A549 (cell line): Measurements from ENCODE around the gene TMEM117. TPM values are rescaled to one million over a fixed set of nuclear protein-coding genes. Genes with fewer than 3 reads are reported as not detected.

ENCODE experiments used
- ATAC-seq, 2 experiments: fragments of 200-7000 bp in 1 of 2; fragments of >200 bp in 1 of 2; cut with Nextera tagmentation in 1 of 2; cut with Tn5 transposase in 1 of 2; 3 replicates each; pipeline versions ENCODE4 v1.8.0 to v1.9.1; 2018 to 2020; ENCODE audit warnings: mild to moderate bottlenecking in 1 of 2, moderate library complexity in 1 of 2
- CTCF ChIA-PET: fragments of 300-600 bp; sonication (Branson Sonifier 250); formaldehyde crosslinking; extraction: SDS; loops from one replicate; lab custom pipeline; 2021; ENCODE audit warnings: antibody characterized with exemption, inconsistent platforms; lab: Yijun Ruan, JAX
- POLR2A ChIA-PET: fragments of 350-600 bp; formaldehyde crosslinking; extraction: SDS; loops from one replicate; lab custom pipeline; 2021; ENCODE audit warnings: antibody characterized with exemption, inconsistent platforms; lab: Yijun Ruan, JAX
- DNase-seq, 2 experiments: peaks; one replicate each; pipeline versions ENCODE4 v3.0.0 to v3.0.0-alpha.2; 2011 to 2016; ENCODE audit warnings: low read depth in 1 of 2, low spot score in 1 of 2
- FAIRE-seq: peaks from 2 replicates; lab custom pipeline; 2011; peaks lifted over from hg19 to GRCh38; lab: Jason Lieb, UNC
- H3K27ac ChIP-seq, 2 experiments: fragments of >200 bp; sonication (Bioruptor Twin); formaldehyde crosslinking; 3 replicates each; pipeline ENCODE4 v1.5.1; 2016 to 2017
- H3K4me1 ChIP-seq: fragments of >200 bp; sonication (Bioruptor Twin); formaldehyde crosslinking; 3 replicates; pipeline ENCODE4 v1.6.1; 2016
- H3K4me2 ChIP-seq: fragments of >200 bp; sonication (Bioruptor Twin); formaldehyde crosslinking; 3 replicates; pipeline ENCODE4 v1.6.1; 2016
- H3K4me3 ChIP-seq: fragments of >200 bp; sonication (Bioruptor Twin); formaldehyde crosslinking; 3 replicates; pipeline ENCODE4 v1.5.1; 2016
- H3K9me3 ChIP-seq: fragments of >200 bp; sonication (Bioruptor Twin); formaldehyde crosslinking; 3 replicates; pipeline ENCODE4 v1.6.1; 2016
- EHMT2 ChIP-seq: fragments of 200-600 bp; sonication (generic); IDR thresholded peaks from 2 replicates; pipeline ENCODE4 v1.6.1; 2016; ENCODE audit warnings: antibody characterized with exemption, low read depth, mild to moderate bottlenecking, moderate library complexity
- ESRRA ChIP-seq: fragments of 150-350 bp; IDR thresholded peaks from 2 replicates; pipeline ENCODE4 v1.6.1; 2014; ENCODE audit warnings: mild to moderate bottlenecking, low read length, borderline replicate concordance
- GATA3 ChIP-seq: IDR thresholded peaks from 2 replicates; pipeline ENCODE4 v1.6.1; 2012; ENCODE audit warnings: borderline replicate concordance
- HDAC2 ChIP-seq: fragments of 200-600 bp; sonication (generic); IDR thresholded peaks from 2 replicates; pipeline ENCODE4 v1.6.1; 2016
- HOXB13 ChIP-seq: fragments of 250-450 bp; sonication (Bioruptor Pico); IDR thresholded peaks from 2 replicates; pipeline ENCODE4 v1.5.0; 2020; ENCODE audit warnings: low read depth, mild to moderate bottlenecking, moderate library complexity
- MAZ ChIP-seq: fragments of 150-350 bp; IDR thresholded peaks from 2 replicates; pipeline ENCODE4 v1.6.1; 2014; ENCODE audit warnings: antibody characterized with exemption, low read depth, low read length, borderline replicate concordance
- NFE2L2 ChIP-seq: fragments of 150-350 bp; conservative IDR thresholded peaks from 2 replicates; pipeline ENCODE4 v1.6.1; 2014; ENCODE audit warnings: low read length
- NPAS2 ChIP-seq: fragments of 250-450 bp; sonication (Bioruptor Pico); IDR thresholded peaks from 2 replicates; pipeline ENCODE4 v1.8.0; 2022; ENCODE audit warnings: mild to moderate bottlenecking, moderate library complexity, borderline replicate concordance
- RAD21 ChIP-seq, 2 experiments: fragments of >200 bp in 1 of 2; sonication (Bioruptor Twin) in 1 of 2; formaldehyde crosslinking in 1 of 2; IDR thresholded peaks in 1 of 2; conservative IDR thresholded peaks in 1 of 2; 2 replicates in 1 of 2; 3 replicates in 1 of 2; pipeline ENCODE4 v1.6.1; 2012 to 2018; ENCODE audit warnings: inconsistent platforms in 1 of 2
- REST ChIP-seq: fragments of 200-600 bp; sonication (generic); IDR thresholded peaks from 2 replicates; pipeline ENCODE4 v1.6.1; 2016; ENCODE audit warnings: antibody characterized with exemption, mild to moderate bottlenecking, moderate library complexity
- RNF2 ChIP-seq: fragments of 200-600 bp; sonication (generic); IDR thresholded peaks from 2 replicates; pipeline ENCODE4 v1.6.1; 2016; ENCODE audit warnings: low read depth, mild to moderate bottlenecking, antibody characterized with exemption, moderate library complexity, borderline replicate concordance
- TP53 ChIP-seq: fragments of 250-450 bp; sonication (Bioruptor Pico); IDR thresholded peaks from 2 replicates; pipeline ENCODE4 v1.5.0; 2021; ENCODE audit warnings: mild to moderate bottlenecking, moderate library complexity
- ZC3H11A ChIP-seq: fragments of 450-650 bp; IDR thresholded peaks from 2 replicates; pipeline ENCODE4 v1.6.1; 2014; ENCODE audit warnings: antibody characterized with exemption, mild to moderate bottlenecking
- ZFP36 ChIP-seq: fragments of 450-650 bp; IDR thresholded peaks from 2 replicates; pipeline ENCODE4 v1.6.1; 2014; ENCODE audit warnings: borderline replicate concordance; ENCODE audit not compliant: partially characterized antibody
- ZNF302 ChIP-seq: fragments of 250-450 bp; sonication (Bioruptor Pico); IDR thresholded peaks from 2 replicates; pipeline ENCODE4 v1.9.0; 2021; ENCODE audit warnings: inconsistent platforms, mild to moderate bottlenecking, moderate library complexity
- ZSCAN20 ChIP-seq: fragments of 250-450 bp; sonication (Bioruptor Pico); IDR thresholded peaks from 2 replicates; pipeline ENCODE4 v1.8.0; 2022; ENCODE audit warnings: mild to moderate bottlenecking, moderate library complexity
- WGBS: methylation state at CpG from one replicate; pipeline ENCODE4 v1.1.6; 2017; ENCODE audit errors: missing lambda C conversion rate; 5-methylcytosine and 5-hydroxymethylcytosine counted together
- polyA plus RNA-seq, 4 experiments: library from polyadenylated mRNA; depleted of rRNA in 3 of 4; stranded (reverse); fragments of >200 nt; fragmentation: RNase III in 1 of 4; extraction: RNeasy Plus Mini Kit Qiagen cat#74134 plus additional on column Dnase treatment in 1 of 4; gene quantifications; 2 replicates in 3 of 4; 3 replicates in 1 of 4; pipeline ENCODE4 v1.2.3, GENCODE V29; 2011 to 2017

Gene TMEM117
- polyA plus RNA-seq, 2 of the 4 experiments (the other 2 are of a cell fraction) = 2.1 to 4.6 TPM

DNA sequence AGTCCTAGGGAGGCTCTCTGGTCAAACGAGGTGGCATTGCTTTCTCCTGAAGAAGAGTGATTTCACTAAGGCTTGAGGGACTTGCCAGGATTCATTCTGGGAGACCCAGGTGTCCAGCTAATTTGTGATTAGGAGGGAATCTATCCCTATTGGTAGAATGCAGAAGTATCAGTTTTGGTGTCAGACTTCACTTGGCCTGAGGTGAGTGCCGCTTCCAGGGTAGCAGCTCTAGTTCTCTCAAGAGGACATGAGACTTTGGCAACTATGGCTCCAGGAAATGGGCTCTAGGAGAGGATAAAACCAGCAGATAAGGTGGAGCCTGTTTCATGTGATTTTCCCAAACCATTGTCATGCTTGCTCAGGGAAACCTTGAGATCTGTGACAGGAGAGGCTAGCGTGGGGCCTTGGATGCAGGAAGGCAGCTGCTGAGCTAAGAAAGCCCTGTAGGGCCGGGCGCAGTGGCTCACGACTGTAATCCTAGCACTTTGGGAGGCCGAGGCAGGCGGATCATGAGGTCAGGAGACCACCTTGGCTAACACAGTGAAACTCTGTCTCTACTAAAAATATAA is 11.6 kb upstream of the TMEM117 start:
- Histone ChIP-seq H3K9me3 (no peaks in the 10 kb centered on the region), H3K4me1 (no peaks in the 10 kb centered on the region), H3K4me3 (no peak overlapping the region), H3K27ac (no peak overlapping the region), H3K4me2 (no peak overlapping the region)
- WGBS = 71% methylated on average over 8 of the region's 8 CpGs
- DNase-seq (no peak), ATAC-seq (no peak), FAIRE-seq (no peak)
- ChIA-PET CTCF (interaction anchor here (0.7 to 1.6 kb wide), 4 partner anchors 9 to 1670 kb away, joined by 3 to 6 read pairs (median 4); no protein-coding TSS in a partner anchor), POLR2A (interaction anchor here (1.7 kb wide), 1 partner anchor 18 kb away, joined by 6 read pairs; the partner anchor contains the start of gene TWF1)
- TF ChIP-seq MAZ (no peak), HDAC2 (no peak), ESRRA (no peak), ZFP36 (no peak), HOXB13 (CRISPR knock-in tag) (no peak), RNF2 (no peak)
- TF ChIP-seq, all 56 proteins: peak for 0

GRCh38 chr12:43826681-43827080 is 9.2 kb upstream of the TMEM117 start:
- Histone ChIP-seq H3K4me1 (no peaks in the 10 kb centered on the region), H3K9me3 (no peaks in the 10 kb centered on the region), H3K4me2 (no peak overlapping the region)
- POLR2A ChIA-PET = interaction anchor here (0.9 kb wide), 1 partner anchor 21 kb away, joined by 5 read pairs; the partner anchor contains the start of gene TWF1
- FAIRE-seq = no peak
- DNase-seq = no peak
- 45% methylated on average over 3 of the region's 3 CpGs for WGBS
- no peak for TF ChIP-seq NFE2L2
- TF ChIP-seq ZSCAN20 (CRISPR knock-in tag) = no peak
- no peak for TF ChIP-seq ZC3H11A
- TF ChIP-seq EHMT2 = no peak
- TF ChIP-seq, all 56 proteins: peak for 0
- no peak overlapping the region for H3K4me3 ChIP-seq
- CTCF ChIA-PET = interaction anchor here (0.6 kb wide), 1 partner anchor 1114 kb away, joined by 3 read pairs; no protein-coding TSS in a partner anchor
- no peak for ATAC-seq
- H3K27ac ChIP-seq = no peak overlapping the region

DNA sequence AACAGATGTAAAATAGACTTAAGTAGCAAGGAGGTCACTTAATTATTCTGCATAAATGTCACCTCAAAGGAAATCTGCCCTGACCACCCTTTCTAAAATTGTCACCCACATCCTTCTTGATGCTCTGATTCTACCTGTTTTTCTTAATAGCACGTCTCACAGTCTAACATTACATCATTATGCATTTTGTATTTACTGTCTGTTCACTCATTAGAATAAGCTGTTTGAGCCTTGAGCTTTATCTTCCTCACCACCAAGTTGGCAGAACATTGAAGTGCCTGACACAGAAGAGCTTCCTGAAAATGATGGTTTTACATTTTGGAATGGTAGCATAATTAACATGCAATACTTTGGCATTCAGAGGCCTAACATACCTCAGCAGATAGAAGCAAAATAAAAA is 8.8 kb upstream of the TMEM117 start:
- 27% methylated on average over 1 of the region's 1 CpG for WGBS
- H3K9me3 ChIP-seq = no peaks in the 10 kb centered on the region
- no peak for ATAC-seq

DNA sequence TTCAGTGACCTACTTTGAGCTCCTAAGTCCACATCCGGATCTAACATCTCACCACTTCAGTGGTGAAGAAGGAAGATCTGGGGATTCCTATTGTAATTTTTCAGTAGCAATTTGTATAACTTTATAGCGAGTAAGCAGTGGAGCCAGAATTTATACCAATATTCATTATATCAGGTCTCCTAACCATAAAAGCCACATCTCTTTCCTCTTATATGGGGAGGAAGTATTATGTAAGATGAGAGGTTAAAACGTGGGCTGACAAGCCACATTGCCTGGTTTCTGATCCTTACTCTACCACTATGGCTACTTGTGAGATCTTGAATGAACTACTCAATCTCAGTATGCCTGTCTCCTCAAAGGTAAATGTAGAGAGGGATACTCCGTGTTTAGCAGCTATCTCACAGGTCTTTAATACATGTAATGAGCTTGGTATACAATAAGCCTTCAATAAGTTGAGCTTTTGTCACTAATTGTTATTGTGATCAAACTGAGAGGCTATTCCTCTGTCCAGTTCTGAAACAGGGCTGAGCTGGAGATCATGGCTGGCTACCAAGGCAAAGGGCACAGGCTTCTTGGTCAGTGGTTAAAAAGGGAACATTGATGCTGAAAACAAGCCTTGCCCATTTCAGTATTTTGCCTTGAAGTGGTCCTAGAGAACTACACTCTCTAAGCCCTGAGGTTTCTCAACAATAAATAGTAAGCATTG is 3.3 kb upstream of the TMEM117 start:
- no peak overlapping the region for H3K4me3 ChIP-seq
- FAIRE-seq (no peak), ATAC-seq (no peak), DNase-seq (no peak)
- CTCF ChIA-PET = interaction anchor here (1.3 kb wide), 1 partner anchor 8 kb away, joined by 6 read pairs; no protein-coding TSS in a partner anchor
- no peak overlapping the region for H3K27ac ChIP-seq
- H3K4me2 ChIP-seq = no peak overlapping the region
- POLR2A ChIA-PET = interaction anchor here (0.8 kb wide), 1 partner anchor 74 kb away, joined by 3 read pairs; the partner anchor contains the start of genes IRAK4 and PUS7L
- peaks cover 10% of the 10 kb centered on the region; the same call in 2 of the 3 replicates for H3K4me1 ChIP-seq
- 65% methylated on average over 4 of the region's 4 CpGs for WGBS
- no peaks in the 10 kb centered on the region for H3K9me3 ChIP-seq
- TF ChIP-seq MAZ (no peak), NPAS2 (CRISPR knock-in tag) (no peak), REST (peak; percentile 40; the same call in 1 of the 2 replicates), HDAC2 (no peak), GATA3 (no peak), TP53 (CRISPR knock-in tag) (no peak)
- TF ChIP-seq, all 56 proteins: peak for 1

More for the DNA sequence above, 8.8 kb upstream of the TMEM117 start:
- no peak for FAIRE-seq
- POLR2A ChIA-PET = no interaction called here
- Histone ChIP-seq H3K4me1 (no peaks in the 10 kb centered on the region), H3K4me2 (no peak overlapping the region), H3K27ac (no peak overlapping the region), H3K4me3 (no peak overlapping the region)
- DNase-seq = no peak
- TF ChIP-seq ZNF302 (CRISPR knock-in tag) (no peak), ESRRA (no peak), RAD21 (conservative IDR thresholded peaks at IDR 0.05 in 1 of 2, IDR thresholded peaks at IDR 0.05 in 1 of 2) (no peak)
- CTCF ChIA-PET = interaction anchor here (0.6 kb wide), 1 partner anchor 1114 kb away, joined by 3 read pairs; no protein-coding TSS in a partner anchor
